LNCAP (cell line): ENCODE data around the gene C2CD4B.

Experiments used
- CTCF ChIP-seq: fragments of 450-650 bp; IDR thresholded peaks from 2 replicates; pipeline ENCODE4 v1.5.1; 2017; ENCODE audit warnings: mild to moderate bottlenecking

C2CD4B gene

DNA sequence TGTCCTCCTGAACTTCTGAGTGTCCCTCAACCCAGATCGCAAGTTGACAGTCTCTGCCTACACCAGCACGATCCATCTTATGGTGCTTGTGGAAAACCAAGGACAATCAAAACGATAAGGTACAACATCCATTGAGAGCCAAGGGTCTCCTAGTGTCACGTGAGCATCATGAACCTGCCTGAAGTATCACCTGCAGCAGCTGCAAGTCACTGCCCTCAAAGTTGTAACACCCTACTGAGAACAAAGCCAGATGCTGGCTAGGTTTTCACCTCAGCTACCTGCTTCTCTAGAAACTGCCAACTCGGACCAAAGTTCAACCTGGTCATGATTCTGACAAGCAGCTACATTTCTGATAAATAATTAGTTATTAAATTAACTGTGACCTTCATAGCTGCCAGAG is 17.5 kb downstream of the C2CD4B start:
- no peak for TF ChIP-seq CTCF

DNA sequence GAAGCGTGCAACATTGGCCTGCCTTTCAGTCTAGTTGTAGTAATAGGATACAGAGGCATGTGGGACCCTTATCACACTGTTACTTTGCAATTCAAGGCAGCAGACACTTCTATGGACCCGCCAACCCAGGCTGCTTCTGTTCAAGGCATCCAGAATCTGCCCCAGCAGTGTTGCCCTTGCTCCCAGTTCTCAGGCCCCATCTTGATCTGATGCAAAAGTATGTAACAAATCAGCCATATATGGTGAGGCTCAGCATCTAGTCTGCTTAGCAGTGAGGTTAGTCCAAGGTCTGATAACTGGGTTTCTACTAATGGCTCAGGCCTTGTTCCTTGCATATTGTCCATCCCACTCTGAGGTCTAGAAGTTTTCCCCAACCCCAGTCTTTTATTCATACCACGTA is 17.9 kb downstream of the C2CD4B start:
- TF ChIP-seq CTCF, result no peak

DNA sequence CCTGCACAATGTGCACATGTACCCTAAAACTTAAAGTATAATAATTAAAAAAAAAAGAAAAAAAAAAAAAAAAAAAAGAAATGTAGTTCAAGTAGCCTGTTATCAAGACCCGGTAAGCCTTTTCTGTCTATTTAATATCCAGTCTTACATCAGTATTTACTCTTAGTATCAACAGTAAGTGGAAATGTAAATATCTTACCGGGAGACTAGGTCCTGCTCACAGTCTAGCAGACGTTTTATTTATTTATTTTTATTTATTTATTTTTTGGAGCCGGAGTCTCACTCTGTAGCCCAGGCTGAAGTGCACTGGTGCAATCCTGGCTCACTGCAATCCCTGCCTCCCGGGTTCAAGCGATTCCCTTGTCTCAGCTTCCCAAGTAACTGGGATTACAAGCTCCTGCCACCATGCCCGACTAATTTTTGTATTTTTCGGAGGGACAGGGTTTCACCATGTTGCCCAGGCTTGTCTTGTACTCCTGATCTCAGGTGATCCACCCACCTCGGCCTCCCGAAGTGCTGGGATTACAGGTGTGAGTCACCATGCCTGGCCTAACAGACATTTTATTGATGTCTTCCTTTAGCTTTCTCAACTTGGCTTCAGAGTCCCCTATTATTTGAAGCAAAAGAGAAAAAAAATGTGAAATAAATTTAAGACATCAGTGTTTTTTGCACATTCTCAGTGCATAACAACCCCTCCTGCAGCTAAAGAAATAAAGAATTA is 19.9 kb downstream of the C2CD4B start:
- no peak for TF ChIP-seq CTCF

DNA sequence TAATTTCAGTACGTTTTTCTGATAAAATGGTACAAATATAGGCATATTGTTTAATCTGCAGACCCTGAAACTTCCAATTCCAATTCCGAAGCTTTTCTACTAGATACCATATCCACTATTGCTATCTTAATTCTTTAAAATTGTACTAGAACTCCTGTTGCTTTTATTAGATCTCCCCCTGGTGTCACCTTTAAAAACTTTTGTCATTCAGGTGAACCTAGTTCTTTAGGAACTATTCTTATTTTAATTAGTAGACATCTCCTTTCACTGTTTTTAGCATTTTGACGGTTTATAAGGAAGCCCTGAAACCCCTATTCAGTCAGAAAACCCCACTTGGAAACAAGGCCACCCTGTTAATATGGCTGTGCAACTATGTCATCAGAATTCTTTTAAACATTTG is 22.3 kb downstream of the C2CD4B start:
- peak; percentile 22; the same call in 1 of the 2 replicates for TF ChIP-seq CTCF

DNA sequence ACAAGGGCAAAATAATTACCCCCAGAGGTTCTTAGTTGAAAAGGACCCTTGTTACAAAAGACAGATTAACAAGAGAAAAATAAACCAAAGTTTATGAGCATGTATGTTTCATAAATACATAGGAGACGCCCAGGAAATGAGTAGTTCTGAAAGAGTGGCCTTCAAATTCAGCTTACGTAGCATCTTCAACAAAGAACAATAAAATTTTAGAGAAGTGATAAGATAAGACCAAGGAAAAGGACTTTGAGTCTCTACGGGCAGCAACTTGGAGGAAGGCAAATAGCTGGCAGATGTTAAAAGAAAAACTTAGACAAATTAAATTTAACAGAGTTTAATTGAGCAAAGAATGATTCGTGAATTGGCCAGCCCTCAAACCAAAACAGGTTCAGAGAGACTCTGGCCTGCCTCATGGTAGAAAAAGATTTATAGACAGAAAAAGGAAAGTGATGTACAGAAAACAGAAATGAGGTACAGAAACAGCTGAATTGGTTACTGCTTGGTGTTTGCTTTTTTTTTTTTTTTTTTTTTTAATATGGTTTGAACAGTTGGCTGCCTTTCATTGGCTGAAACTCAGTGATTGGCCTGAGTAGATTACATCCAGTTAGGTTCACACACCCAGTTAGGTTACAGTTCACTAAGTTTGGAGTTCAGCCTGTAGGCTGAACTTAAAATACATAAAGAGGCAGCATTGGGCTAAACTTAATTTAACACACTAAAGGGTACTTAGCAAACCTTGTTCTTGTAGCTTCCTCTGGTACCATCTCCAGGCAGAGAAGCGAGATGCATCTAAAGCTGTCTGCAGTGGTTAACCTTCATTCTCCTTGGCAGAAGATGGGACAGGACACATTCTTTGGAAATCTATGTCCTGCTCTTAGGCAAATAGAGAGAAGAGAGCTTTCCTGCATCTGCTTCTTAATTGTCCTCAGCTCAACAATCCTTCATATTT is 23.2 kb downstream of the C2CD4B start:
- TF ChIP-seq CTCF, result no peak

GRCh38 chr15:62141200-62141599 is 23.9 kb downstream of the C2CD4B start:
- TF ChIP-seq CTCF, result no peak

- TF ChIP-seq CTCF, result no peak
Measured at GRCh38 chr15:62138124-62138523, 27.0 kb downstream of the C2CD4B start.
